Endothelial cell (in vitro differentiated cells): Measurements from ENCODE around the gene RHOU. TPM values are rescaled to one million over a fixed set of nuclear protein-coding genes. Genes with fewer than 3 reads are reported as not detected.

Experiments used
- DNase-seq: peaks from one replicate; pipeline ENCODE4 v3.0.0; 2021; ENCODE audit warnings: low spot score
- H3K27ac Mint-ChIP-seq: one replicate; pipeline ENCODE4 v1.8.0; 2021; ENCODE audit warnings: mixed read lengths, inconsistent platforms; ENCODE audit not compliant: unreplicated experiment
- H3K27me3 Mint-ChIP-seq: one replicate; pipeline ENCODE4 v1.8.0; 2021; ENCODE audit warnings: mild to moderate bottlenecking, moderate library complexity, mixed read lengths, inconsistent platforms; ENCODE audit not compliant: unreplicated experiment
- H3K36me3 Mint-ChIP-seq: one replicate; pipeline ENCODE4 v1.8.0; 2021; ENCODE audit warnings: mild to moderate bottlenecking, low read depth, mixed read lengths, inconsistent platforms; ENCODE audit not compliant: unreplicated experiment
- H3K4me1 Mint-ChIP-seq: one replicate; pipeline ENCODE4 v1.8.0; 2021; ENCODE audit warnings: mild to moderate bottlenecking, mixed read lengths, inconsistent platforms; ENCODE audit not compliant: unreplicated experiment
- H3K4me3 Mint-ChIP-seq: one replicate; pipeline ENCODE4 v1.8.0; 2021; ENCODE audit warnings: mild to moderate bottlenecking, mixed read lengths, inconsistent platforms; ENCODE audit not compliant: unreplicated experiment
- H3K9me3 Mint-ChIP-seq: one replicate; pipeline ENCODE4 v1.8.0; 2021; ENCODE audit warnings: mixed read lengths, inconsistent platforms; ENCODE audit not compliant: unreplicated experiment
- CTCF ChIP-seq: fragments of 200-600 bp; sonication (generic); IDR thresholded peaks from one replicate; pipeline ENCODE4 v1.5.0; 2021; ENCODE audit warnings: antibody characterized with exemption; ENCODE audit not compliant: unreplicated experiment
- total RNA-seq: library from RNA; stranded (reverse); fragmentation: NEBNext Ultra II Directional; extraction: Animal tissue kit (Norgen Biotek cat#: 25700); gene quantifications from one replicate; pipeline ENCODE4 v1.2.1, GENCODE V29; 2021; ENCODE audit not compliant: unreplicated experiment

Gene RHOU
- total RNA-seq, 1 donor from 2014 or later: 10.2 TPM

DNA sequence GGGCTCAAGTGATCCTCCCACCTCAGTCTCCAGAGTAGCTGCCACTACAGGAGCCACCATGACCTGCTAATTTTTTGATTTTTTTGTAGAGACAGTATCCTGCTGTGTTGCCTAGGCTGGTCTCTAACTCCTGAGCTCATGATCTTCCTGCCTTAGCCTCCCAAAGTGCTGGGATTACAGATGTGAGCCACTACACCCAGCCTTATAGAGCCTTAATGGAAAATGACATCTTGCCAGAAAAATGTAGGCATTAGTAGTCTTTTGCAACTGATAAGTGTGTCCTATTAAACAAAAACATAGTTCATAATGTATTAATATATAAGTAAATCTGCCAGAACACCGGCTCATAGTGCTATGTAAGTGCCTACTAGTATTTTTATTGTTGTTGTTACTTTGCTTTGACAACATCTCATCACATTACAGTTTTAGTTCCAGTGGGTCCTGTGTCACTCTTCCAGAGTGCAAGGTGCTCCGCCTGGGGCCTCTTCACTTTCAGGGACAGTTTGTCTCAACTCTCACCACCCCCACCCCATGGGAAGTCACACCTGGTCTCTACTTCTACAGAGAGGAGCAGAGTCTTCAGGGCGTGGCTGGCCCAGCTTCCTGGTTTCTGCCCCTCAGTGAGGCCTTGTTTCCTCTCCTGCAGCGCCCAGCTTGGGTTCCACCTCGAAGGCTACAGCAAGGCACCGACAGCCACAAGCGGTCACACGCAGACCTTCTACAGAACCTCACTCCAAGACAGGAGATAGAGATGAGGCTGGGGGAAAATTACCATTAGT lies 30.1 kb downstream of the RHOU start:
- Mint-ChIP-seq H3K4me1 (peaks cover 4% of the 10 kb centered on the region), H3K36me3 (no peaks in the 10 kb centered on the region), H3K9me3 (no peaks in the 10 kb centered on the region), H3K27ac (no peak overlapping the region), H3K27me3 (no peaks in the 10 kb centered on the region), H3K4me3 (no peak overlapping the region)
- TF ChIP-seq CTCF: no peak
- no peak for DNase-seq

GRCh38 chr1:228766788-228767187 lies 31.5 kb downstream of the RHOU start:
- no peaks in the 10 kb centered on the region for H3K27me3 Mint-ChIP-seq
- no peak overlapping the region for H3K4me3 Mint-ChIP-seq
- peaks cover 4% of the 10 kb centered on the region for H3K4me1 Mint-ChIP-seq
- H3K9me3 Mint-ChIP-seq: no peaks in the 10 kb centered on the region
- no peaks in the 10 kb centered on the region for H3K36me3 Mint-ChIP-seq
- TF ChIP-seq CTCF: no peak
- no peak for DNase-seq
- no peak overlapping the region for H3K27ac Mint-ChIP-seq

DNA sequence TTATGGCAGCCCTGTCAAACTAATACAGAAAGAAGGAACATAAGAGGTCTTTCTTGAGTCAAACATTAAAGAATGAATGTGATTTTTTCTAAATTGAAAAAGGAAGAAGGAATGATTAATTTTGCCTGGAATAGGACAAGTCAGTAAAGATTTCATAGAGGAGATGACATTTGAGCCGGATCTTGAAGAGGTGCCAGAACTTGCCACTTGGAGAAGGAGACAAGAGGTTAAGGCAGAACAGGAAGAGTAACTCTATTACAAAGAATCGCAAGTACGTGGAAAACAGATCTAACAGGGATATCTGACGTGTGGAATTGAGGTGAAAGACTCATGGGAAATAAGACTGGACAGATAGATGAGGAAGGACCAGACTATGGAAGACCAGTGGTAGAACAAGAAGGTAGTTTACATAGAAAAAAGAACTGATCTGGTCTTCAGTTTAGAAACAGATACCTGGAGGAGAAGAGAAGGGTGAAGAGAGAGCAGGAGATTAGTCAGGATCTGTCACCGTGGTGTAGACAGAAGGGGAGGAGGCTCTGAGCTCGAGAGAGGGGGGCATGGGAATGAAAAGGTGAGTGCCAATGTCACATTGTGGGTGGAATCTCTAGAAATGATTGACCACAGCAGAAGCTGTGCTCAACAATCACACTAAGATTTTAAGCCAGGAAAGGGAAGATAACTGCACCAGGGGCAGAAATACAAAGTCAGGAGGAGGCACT lies 32.5 kb downstream of the RHOU start:
- no peaks in the 10 kb centered on the region for H3K9me3 Mint-ChIP-seq
- H3K4me1 Mint-ChIP-seq: peaks cover 4% of the 10 kb centered on the region
- no peak for DNase-seq
- TF ChIP-seq CTCF: no peak
- no peaks in the 10 kb centered on the region for H3K27me3 Mint-ChIP-seq
- no peak overlapping the region for H3K27ac Mint-ChIP-seq
- H3K36me3 Mint-ChIP-seq: no peaks in the 10 kb centered on the region
- no peak overlapping the region for H3K4me3 Mint-ChIP-seq

- no peaks in the 10 kb centered on the region for H3K9me3 Mint-ChIP-seq
- no peak for DNase-seq
- peaks cover 4% of the 10 kb centered on the region for H3K4me1 Mint-ChIP-seq
- no peaks in the 10 kb centered on the region for H3K27me3 Mint-ChIP-seq
- H3K4me3 Mint-ChIP-seq: no peak overlapping the region
- TF ChIP-seq CTCF: no peak
- no peak overlapping the region for H3K27ac Mint-ChIP-seq
- H3K36me3 Mint-ChIP-seq: no peaks in the 10 kb centered on the region
Observed at GRCh38 chr1:228768355-228769000, 33.2 kb downstream of the RHOU start.
